K562 (cell line): ENCODE data around the gene DGUOK. TPM values are rescaled to one million over a fixed set of nuclear protein-coding genes. Genes with fewer than 3 reads are reported as not detected.

ENCODE experiments used
- C11orf30 ChIP-seq: fragments of 450-650 bp; IDR thresholded peaks from 2 replicates; pipeline ENCODE4 v1.6.1; 2016; ENCODE audit warnings: low read depth, mild to moderate bottlenecking
- CSDE1 ChIP-seq, 2 experiments: fragments of 450-650 bp; IDR thresholded peaks; 2 replicates each; pipeline ENCODE4 v1.6.1; 2016; ENCODE audit warnings: mild to moderate bottlenecking in 1 of 2
- HMGN3 ChIP-seq: IDR thresholded peaks from 2 replicates; pipeline ENCODE4 v1.6.1; 2011; ENCODE audit warnings: borderline replicate concordance, low read depth, mild to moderate bottlenecking, mixed read lengths, low read length; ENCODE audit not compliant: insufficient read length; ENCODE audit errors: extremely low read depth
- MGA ChIP-seq: fragments of 450-650 bp; IDR thresholded peaks from 2 replicates; pipeline ENCODE4 v1.6.1; 2016; ENCODE audit warnings: mild to moderate bottlenecking, moderate library complexity
- MTA3 ChIP-seq: fragments of 450-650 bp; formaldehyde crosslinking; IDR thresholded peaks from 2 replicates; pipeline ENCODE4 v1.6.1; 2017; ENCODE audit warnings: mild to moderate bottlenecking, borderline replicate concordance
- MYC ChIP-seq, 2 experiments: fragments of 250-450 bp in 1 of 2; sonication (Bioruptor Pico) in 1 of 2; IDR thresholded peaks; 2 replicates each; pipeline versions ENCODE4 v1.5.1 to v1.6.1; 2012 to 2021; ENCODE audit warnings: low read depth in 2 of 2, borderline replicate concordance in 1 of 2, improper control_type of control experiment in 1 of 2, low read length in 1 of 2, mild to moderate bottlenecking in 1 of 2, moderate library complexity in 1 of 2
- NUFIP1 ChIP-seq: fragments of 450-650 bp; IDR thresholded peaks from 2 replicates; pipeline ENCODE4 v1.6.1; 2018; ENCODE audit not compliant: partially characterized antibody
- RB1 ChIP-seq: fragments of 450-650 bp; IDR thresholded peaks from 2 replicates; pipeline ENCODE4 v1.6.1; 2017; ENCODE audit warnings: low read depth, mild to moderate bottlenecking
- SMARCE1 ChIP-seq: fragments of 450-650 bp; IDR thresholded peaks from 2 replicates; pipeline ENCODE4 v1.7.1; 2016; ENCODE audit warnings: mild to moderate bottlenecking
- YY1 ChIP-seq, 3 experiments: IDR thresholded peaks; 2 replicates each; pipeline ENCODE4 v1.6.1; 2011; ENCODE audit warnings: low read length in 2 of 3, mild to moderate bottlenecking in 2 of 3, moderate library complexity in 2 of 3, borderline replicate concordance in 1 of 3, control low read depth in 1 of 3, low read depth in 1 of 3; ENCODE audit not compliant: insufficient read depth in 3 of 3, insufficient replicate concordance in 2 of 3, control insufficient read depth in 1 of 3, insufficient read length in 1 of 3; ENCODE audit errors: extremely low read depth in 1 of 3
- ZEB2 ChIP-seq: fragments of 450-650 bp; IDR thresholded peaks from 2 replicates; pipeline ENCODE4 v1.6.1; 2016
- ZNF639 ChIP-seq, 2 experiments: fragments of 200-800 bp in 1 of 2; sonication (Bioruptor generic) in 1 of 2; sonication (generic) in 1 of 2; formaldehyde crosslinking in 1 of 2; IDR thresholded peaks in 1 of 2; conservative IDR thresholded peaks in 1 of 2; 2 replicates each; pipeline versions ENCODE4 v1.5.0 to v1.6.1; 2016 to 2020; ENCODE audit warnings: missing compliant biosample characterization in 1 of 2, missing genetic modification characterization in 1 of 2, missing genetic modification reagents in 1 of 2
- polyA plus RNA-seq, 8 experiments: library from polyadenylated mRNA; depleted of rRNA in 4 of 8; stranded (reverse) in 5 of 8; unstranded in 3 of 8; fragments of >200 nt; fragmentation: Nextera tagmentation in 2 of 8; fragmentation: Illumina TruSeq in 1 of 8; extraction: Ambion mirVana in 2 of 8; extraction: Trizol in 1 of 8; gene quantifications; 2 replicates each; pipeline versions ENCODE4 v1.2.1 to v1.2.3, GENCODE V29; 2011 to 2014; ENCODE audit warnings: inconsistent platforms in 1 of 8, missing spikeins in 1 of 8
- total RNA-seq, 7 experiments: library from RNA; depleted of rRNA in 6 of 7; stranded (reverse); fragments of >200 nt in 6 of 7; fragmentation: Illumina TruSeq in 2 of 7; extraction: Trizol in 2 of 7; gene quantifications; 2 replicates each; pipeline versions ENCODE4 v1.2.1 to v1.2.3, GENCODE V29; 2011 to 2021; ENCODE audit warnings: low replicate concordance in 1 of 7

The DGUOK gene
- total and polyA plus RNA-seq, 9 of the 15 experiments (the other 6 are each of a cell fraction or from before 2014, with no cell fraction given), result 67.0 to 288 (median 126) TPM

GRCh38 chr2:73985308-73986084, 58.8 kb downstream of the DGUOK start (continued):
- TF ChIP-seq MGA (peak; percentile 35), HMGN3 (peak; percentile 40), MTA3 (peak; percentile 51; the same call in 1 of the 2 replicates), CSDE1 (IDR thresholded peaks at IDR 0.05) (no peak), YY1 (IDR thresholded peaks at IDR 0.05; ENCODE audit: borderline replicate concordance in 1 of 3, control insufficient read depth in 1 of 3, extremely low read depth in 1 of 3, insufficient read depth in 3 of 3, insufficient read length in 1 of 3, insufficient replicate concordance in 2 of 3, low read depth in 1 of 3, low read length in 2 of 3) (peak in 1 of 3 experiments; percentile 38), SMARCE1 (peak; percentile 22; the same call in 1 of the 2 replicates), MYC (IDR thresholded peaks at IDR 0.05; ENCODE audit: low read depth, low read length) (peak; percentile 30; the same call in 1 of the 2 replicates), MYC (CRISPR knock-in tag; IDR thresholded peaks at IDR 0.05; ENCODE audit: borderline replicate concordance, low read depth) (no peak), RB1 (0 out of 2 replicates have a peak, but pooled peaks have one; percentile 25), ZNF639 (CRISPR knock-in tag; conservative IDR thresholded peaks at IDR 0.05 in 1 of 2, IDR thresholded peaks at IDR 0.05 in 1 of 2) (peak in 1 of 2 experiments; percentile 73; a peak in 2 of 4 replicates), NUFIP1 (no peak), C11orf30 (0 out of 2 replicates have a peak, but pooled peaks have one; percentile 21), ZEB2 (0 out of 2 replicates have a peak, but pooled peaks have one; percentile 30)
